ENCODE data around the gene PPP3R1.

DNA sequence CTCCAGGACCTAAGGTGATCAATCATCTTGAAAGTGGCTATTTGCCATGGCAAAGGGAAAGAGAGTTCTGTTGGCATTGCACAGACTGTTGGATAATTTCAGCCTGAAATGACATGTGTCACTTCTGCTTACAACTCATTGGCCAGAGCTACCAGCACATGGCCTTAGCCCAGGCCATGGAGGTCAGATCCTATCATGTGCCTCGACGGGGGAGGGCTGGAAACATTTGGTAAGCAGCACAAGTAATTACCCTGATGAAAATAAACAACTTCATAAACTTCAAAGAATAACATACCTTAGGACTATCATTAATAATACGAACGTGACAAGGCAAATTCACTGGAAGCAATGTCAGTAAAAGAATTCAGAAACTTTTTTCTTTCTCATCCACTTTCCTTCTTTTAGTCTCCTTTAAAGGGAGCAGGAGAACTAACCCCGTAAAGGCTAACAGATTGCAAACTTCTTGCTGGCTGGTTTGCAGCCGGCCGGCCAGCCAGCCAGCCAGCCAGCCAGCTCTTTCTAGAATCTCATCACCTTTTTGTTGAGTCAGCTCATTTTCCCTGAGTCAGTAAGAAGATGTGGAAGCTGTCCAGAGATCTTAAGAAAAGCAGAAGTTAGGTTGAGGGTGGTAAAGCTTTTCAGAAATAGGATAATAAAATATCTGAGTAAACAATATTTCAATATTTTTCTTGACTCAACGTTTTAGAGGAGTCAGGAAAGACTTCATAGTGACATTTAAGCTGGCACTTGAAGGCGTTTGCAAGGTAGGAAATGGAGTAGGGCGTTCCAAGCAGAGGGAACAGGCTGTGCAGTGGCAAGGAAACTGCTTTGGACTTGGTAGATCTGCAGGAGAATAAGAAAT, 35.5 kb upstream of the PPP3R1 start:
- no peak for TF ChIP-seq CTCF (IDR thresholded peaks at IDR 0.05; ENCODE audit: low read length)
- TF ChIP-seq EZH2 (IDR thresholded peaks at IDR 0.05; ENCODE audit: borderline replicate concordance, low read length), result no peak

Data from OCI-LY1 (cell line).